ENCODE measurements around the gene APBB1IP.
"Not testable (repeated sequence)": the region's sequence is repeated elsewhere in the genome, so short reads cannot be mapped to it uniquely, and the experiment has no call there.

Gene APBB1IP

DNA sequence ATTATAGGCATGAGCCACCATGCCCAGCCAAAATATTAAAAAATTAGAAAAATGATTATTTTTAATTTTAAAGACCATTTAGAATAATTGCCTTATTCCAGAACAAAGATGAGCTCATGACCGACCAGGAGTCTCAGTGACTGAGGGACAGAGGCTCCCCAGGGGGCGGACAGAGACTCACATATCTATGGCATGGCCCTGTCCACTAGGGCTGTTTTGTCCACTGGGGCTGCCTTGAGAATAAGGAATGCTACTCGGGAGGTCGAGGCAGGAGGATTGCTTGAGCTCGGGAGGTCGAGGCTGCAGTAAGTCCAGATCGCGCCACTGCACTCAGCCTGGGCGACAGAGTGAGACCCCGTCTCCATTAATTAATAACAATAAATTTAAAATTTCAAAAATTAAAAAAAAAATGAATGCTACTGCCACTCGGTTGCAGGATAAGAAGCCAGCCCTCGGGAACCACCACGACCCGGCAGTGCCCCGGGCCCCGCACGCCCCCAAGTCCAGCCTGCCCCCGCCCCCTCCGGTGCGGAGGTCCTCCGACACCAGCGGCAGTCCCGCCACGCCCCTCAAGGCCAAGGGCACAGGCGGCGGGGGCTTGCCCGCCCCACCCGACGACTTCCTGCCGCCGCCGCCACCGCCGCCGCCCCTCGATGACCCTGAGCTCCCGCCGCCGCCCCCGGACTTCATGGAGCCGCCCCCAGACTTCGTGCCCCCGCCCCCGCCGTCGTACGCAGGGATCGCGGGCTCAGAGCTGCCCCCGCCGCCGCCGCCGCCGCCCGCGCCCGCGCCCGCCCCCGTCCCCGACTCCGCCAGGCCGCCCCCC lies 128.6 kb downstream of the APBB1IP start:
- H3K4me1 Mint-ChIP-seq (ENCODE audit: low read depth) = no peaks in the 10 kb centered on the region
- H3K9me3 Mint-ChIP-seq = peaks cover 11% of the 10 kb centered on the region
- peaks cover 86% of the 10 kb centered on the region for H3K36me3 Mint-ChIP-seq (ENCODE audit: low read depth)
- H3K27ac Mint-ChIP-seq = no peak overlapping the region
- H3K4me3 Mint-ChIP-seq = no peak overlapping the region
- no peaks in the 10 kb centered on the region for H3K27me3 Mint-ChIP-seq

DNA sequence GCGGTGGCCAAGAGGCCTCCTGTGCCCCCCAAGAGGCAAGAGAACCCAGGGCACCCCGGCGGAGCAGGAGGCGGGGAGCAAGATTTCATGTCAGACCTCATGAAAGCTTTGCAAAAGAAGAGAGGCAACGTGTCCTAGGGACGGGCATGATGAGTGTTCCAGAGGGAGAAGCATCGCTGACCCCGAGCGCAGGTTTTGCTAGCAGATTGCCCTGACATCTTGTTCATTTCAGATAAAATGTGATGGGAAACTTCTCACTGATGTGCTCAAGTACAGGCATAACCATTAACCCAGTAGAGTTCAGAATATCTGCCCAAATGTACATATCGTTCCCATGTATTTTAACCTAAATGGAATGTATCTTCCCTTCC lies 129.2 kb downstream of the APBB1IP start:
- H3K4me1 Mint-ChIP-seq (ENCODE audit: low read depth) = no peaks in the 10 kb centered on the region
- peaks cover 13% of the 10 kb centered on the region for H3K9me3 Mint-ChIP-seq
- H3K27ac Mint-ChIP-seq = no peak overlapping the region
- H3K36me3 Mint-ChIP-seq (ENCODE audit: low read depth) = peaks cover 86% of the 10 kb centered on the region
- no peaks in the 10 kb centered on the region for H3K27me3 Mint-ChIP-seq
- no peak overlapping the region for H3K4me3 Mint-ChIP-seq

- peaks cover 10% of the 10 kb centered on the region for H3K4me1 Mint-ChIP-seq (ENCODE audit: low read depth)
Measured at GRCh38 chr10:26571655-26572054, 133.5 kb downstream of the APBB1IP start.

GRCh38 chr10:26573674-26574073 lies 135.5 kb downstream of the APBB1IP start:
- no peaks in the 10 kb centered on the region for H3K27me3 Mint-ChIP-seq
- H3K9me3 Mint-ChIP-seq = peaks cover 19% of the 10 kb centered on the region
- H3K4me1 Mint-ChIP-seq (ENCODE audit: low read depth) = peaks cover 10% of the 10 kb centered on the region
- no peak overlapping the region for H3K4me3 Mint-ChIP-seq
- H3K36me3 Mint-ChIP-seq (ENCODE audit: low read depth) = peaks cover 60% of the 10 kb centered on the region
- peak overlapping the region; percentile 19 for H3K27ac Mint-ChIP-seq

More at GRCh38 chr10:26571655-26572054, 133.5 kb downstream of the APBB1IP start:
- peaks cover 75% of the 10 kb centered on the region for H3K36me3 Mint-ChIP-seq (ENCODE audit: low read depth)
- no peaks in the 10 kb centered on the region for H3K27me3 Mint-ChIP-seq
- no peak overlapping the region for H3K27ac Mint-ChIP-seq
- H3K9me3 Mint-ChIP-seq = peaks cover 19% of the 10 kb centered on the region
- no peak overlapping the region for H3K4me3 Mint-ChIP-seq

GRCh38 chr10:26574783-26575182 lies 136.6 kb downstream of the APBB1IP start:
- Mint-ChIP-seq H3K9me3 (peaks cover 19% of the 10 kb centered on the region), H3K4me3 (no peak overlapping the region), H3K27me3 (no peaks in the 10 kb centered on the region), H3K27ac (peak overlapping the region; percentile 46), H3K4me1 (ENCODE audit: low read depth) (peaks cover 10% of the 10 kb centered on the region), H3K36me3 (ENCODE audit: low read depth) (peaks cover 50% of the 10 kb centered on the region)

GRCh38 chr10:26578371-26578770 lies 140.2 kb downstream of the APBB1IP start:
- H3K36me3 Mint-ChIP-seq (ENCODE audit: low read depth) = peaks cover 18% of the 10 kb centered on the region
- H3K4me3 Mint-ChIP-seq; H3K4me1 Mint-ChIP-seq (ENCODE audit: low read depth); H3K27ac Mint-ChIP-seq; H3K27me3 Mint-ChIP-seq; H3K9me3 Mint-ChIP-seq: not testable (repeated sequence)

- H3K27me3 Mint-ChIP-seq = no peaks in the 10 kb centered on the region
- no peak overlapping the region for H3K4me3 Mint-ChIP-seq
- peaks cover 7% of the 10 kb centered on the region for H3K9me3 Mint-ChIP-seq
- H3K4me1 Mint-ChIP-seq (ENCODE audit: low read depth) = peaks cover 10% of the 10 kb centered on the region
- H3K27ac Mint-ChIP-seq = no peak overlapping the region
- peaks cover 11% of the 10 kb centered on the region for H3K36me3 Mint-ChIP-seq (ENCODE audit: low read depth)
Measured at GRCh38 chr10:26579256-26580063, 141.3 kb downstream of the APBB1IP start.

DNA sequence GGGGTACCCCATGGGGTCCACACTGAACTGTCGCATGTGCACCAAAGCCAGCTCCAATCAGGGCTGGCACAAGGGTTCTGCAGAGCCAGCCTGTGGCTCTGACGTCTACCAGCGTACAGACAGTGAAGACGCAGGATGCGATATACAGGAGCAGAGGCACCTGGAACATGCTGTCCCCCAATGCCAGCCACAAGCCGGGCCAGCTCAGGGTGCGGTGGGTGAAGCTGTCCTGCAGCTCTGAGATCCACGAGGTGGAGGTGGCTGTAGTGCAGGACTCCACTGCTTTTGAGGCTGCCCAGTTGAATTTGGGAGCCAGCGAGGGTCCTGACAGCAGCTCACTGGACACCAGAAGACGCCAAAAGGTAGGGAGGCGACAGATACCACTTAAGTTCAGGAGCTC lies 148.1 kb downstream of the APBB1IP start:
- Mint-ChIP-seq H3K36me3 (ENCODE audit: low read depth) (peaks cover 6% of the 10 kb centered on the region), H3K4me1 (ENCODE audit: low read depth) (no peaks in the 10 kb centered on the region), H3K27ac (no peak overlapping the region), H3K4me3 (no peak overlapping the region), H3K9me3 (no peaks in the 10 kb centered on the region), H3K27me3 (no peaks in the 10 kb centered on the region)

GRCh38 chr10:26588611-26589010 lies 150.5 kb downstream of the APBB1IP start:
- Mint-ChIP-seq H3K9me3 (no peaks in the 10 kb centered on the region), H3K27ac (no peak overlapping the region), H3K36me3 (ENCODE audit: low read depth) (peaks cover 14% of the 10 kb centered on the region), H3K4me3 (no peak overlapping the region), H3K4me1 (ENCODE audit: low read depth) (no peaks in the 10 kb centered on the region), H3K27me3 (no peaks in the 10 kb centered on the region)

DNA sequence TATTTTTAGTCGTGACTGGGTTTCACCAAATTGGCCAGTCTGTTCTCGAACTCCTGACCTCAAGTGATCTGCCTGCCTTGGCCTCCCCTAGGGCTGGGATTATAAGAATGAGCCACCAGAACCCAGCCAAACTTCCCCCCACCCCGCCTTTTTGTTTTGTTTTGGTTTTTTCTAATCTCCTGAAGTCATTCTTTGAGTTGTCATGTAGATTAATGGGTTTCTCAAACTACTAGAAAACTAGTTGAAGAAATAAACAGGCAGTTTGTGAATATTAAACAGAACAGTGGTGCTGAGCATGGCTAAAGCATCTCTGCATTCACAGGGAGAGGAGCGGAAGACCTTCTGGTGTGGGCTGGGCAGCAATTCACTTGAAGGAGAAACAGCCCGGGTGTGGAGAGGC lies 151.7 kb downstream of the APBB1IP start:
- H3K27ac Mint-ChIP-seq; H3K27me3 Mint-ChIP-seq; H3K4me1 Mint-ChIP-seq (ENCODE audit: low read depth); H3K4me3 Mint-ChIP-seq; H3K9me3 Mint-ChIP-seq: not testable (repeated sequence)
- H3K36me3 Mint-ChIP-seq (ENCODE audit: low read depth) = peaks cover 14% of the 10 kb centered on the region

DNA sequence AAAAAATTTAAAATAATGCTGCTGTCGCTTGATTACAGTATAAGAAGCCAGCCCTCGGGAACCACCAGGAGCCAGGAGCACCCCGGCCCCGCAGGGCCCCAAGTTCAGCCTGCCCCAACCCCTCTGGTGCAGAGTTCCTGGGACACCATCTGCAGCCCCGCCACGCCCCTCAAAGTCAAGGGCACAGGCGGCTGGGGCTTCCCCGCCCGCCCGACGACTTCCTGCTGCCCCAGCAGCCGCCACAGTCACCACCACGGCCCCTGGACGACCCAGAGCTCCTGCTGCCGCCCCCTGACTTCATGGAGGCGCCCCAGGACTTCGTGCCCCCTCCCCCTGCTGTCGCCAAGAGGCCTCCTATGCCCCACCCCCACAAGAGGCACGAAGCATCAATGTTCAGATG lies 155.8 kb downstream of the APBB1IP start:
- no peaks in the 10 kb centered on the region for H3K27me3 Mint-ChIP-seq
- H3K27ac Mint-ChIP-seq = no peak overlapping the region
- H3K36me3 Mint-ChIP-seq (ENCODE audit: low read depth) = peaks cover 14% of the 10 kb centered on the region
- H3K4me1 Mint-ChIP-seq (ENCODE audit: low read depth) = no peaks in the 10 kb centered on the region
- no peaks in the 10 kb centered on the region for H3K9me3 Mint-ChIP-seq
- no peak overlapping the region for H3K4me3 Mint-ChIP-seq

- not testable (repeated sequence) for H3K4me1 Mint-ChIP-seq (ENCODE audit: low read depth); H3K4me3 Mint-ChIP-seq; H3K36me3 Mint-ChIP-seq (ENCODE audit: low read depth); H3K9me3 Mint-ChIP-seq; H3K27ac Mint-ChIP-seq; H3K27me3 Mint-ChIP-seq
Measured at GRCh38 chr10:26603283-26603682, 165.1 kb downstream of the APBB1IP start.

DNA sequence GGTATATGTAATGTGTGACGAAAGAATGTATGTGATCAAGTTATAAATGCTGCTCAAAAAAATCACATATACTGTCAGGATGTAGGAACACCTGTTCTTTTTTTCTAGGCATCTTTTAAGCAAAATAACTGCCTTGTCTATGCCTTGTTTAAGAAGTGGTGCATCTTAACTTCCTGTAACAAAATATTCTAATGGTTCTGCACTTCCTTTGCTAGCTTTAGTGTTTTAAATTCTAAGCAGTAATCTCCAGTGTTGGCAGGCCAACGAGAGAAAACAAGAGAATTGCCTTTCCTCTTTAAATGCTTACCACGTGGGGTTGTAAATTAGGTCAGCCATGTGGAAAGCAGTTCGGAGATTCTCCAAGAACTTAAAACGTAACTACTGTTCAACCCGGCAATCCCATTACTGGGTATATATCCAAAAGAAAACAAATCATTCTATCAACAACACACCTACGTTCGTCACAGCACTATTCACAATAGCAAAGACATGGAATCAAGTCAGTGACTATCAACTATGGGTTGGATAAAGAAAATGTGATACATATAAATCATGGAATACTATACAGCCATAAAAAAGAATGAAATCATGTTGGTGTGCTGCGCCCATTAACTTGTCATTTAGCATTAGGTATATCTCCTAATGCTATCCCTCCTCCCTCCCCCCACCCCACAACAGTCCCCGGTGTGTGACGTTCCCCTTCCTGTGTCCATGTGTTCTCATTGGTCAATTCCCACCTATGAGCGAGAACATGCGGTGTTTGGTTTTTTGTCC lies 166.4 kb downstream of the APBB1IP start:
- not testable (repeated sequence) for H3K9me3 Mint-ChIP-seq; H3K4me3 Mint-ChIP-seq; H3K4me1 Mint-ChIP-seq (ENCODE audit: low read depth); H3K27ac Mint-ChIP-seq; H3K36me3 Mint-ChIP-seq (ENCODE audit: low read depth); H3K27me3 Mint-ChIP-seq

DNA sequence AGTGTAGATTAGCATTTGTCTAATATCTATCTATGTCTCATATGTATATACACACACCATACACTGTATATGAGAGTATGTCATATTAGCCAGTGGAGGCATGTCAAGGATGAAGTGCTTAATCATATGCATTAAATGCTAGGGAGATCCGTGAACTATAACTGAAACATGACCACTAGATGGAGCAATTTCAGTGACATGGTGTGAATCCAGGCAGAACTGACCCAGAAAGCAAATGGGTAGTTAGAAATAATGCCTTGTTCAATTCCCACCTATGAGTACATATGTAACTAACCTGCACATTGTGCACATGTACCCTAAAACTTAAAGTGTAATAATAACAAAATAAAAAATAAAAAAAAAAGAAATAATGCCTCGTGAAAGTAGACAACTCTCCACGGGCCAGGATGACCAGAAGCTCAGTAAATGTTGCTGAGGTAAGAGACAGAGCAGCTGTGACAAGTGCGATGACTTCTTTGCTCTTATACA lies 168.3 kb downstream of the APBB1IP start:
- not testable (repeated sequence) for H3K4me3 Mint-ChIP-seq; H3K27ac Mint-ChIP-seq; H3K9me3 Mint-ChIP-seq; H3K4me1 Mint-ChIP-seq (ENCODE audit: low read depth); H3K36me3 Mint-ChIP-seq (ENCODE audit: low read depth); H3K27me3 Mint-ChIP-seq
